Mesothelial cell of epicardium (in vitro differentiated cells): ENCODE measurements around the gene POP7. TPM values are rescaled to one million over a fixed set of nuclear protein-coding genes. Genes with fewer than 3 reads are reported as not detected.
"Not testable (repeated sequence)": the region's sequence is repeated elsewhere in the genome, so short reads cannot be mapped to it uniquely, and the experiment has no call there.

Experiments used
- DNase-seq, 2 experiments: peaks; one replicate each; pipeline ENCODE4 v3.0.0; 2021; ENCODE audit warnings: low spot score in 2 of 2; ENCODE audit not compliant: unreplicated experiment in 2 of 2
- H3K27ac Mint-ChIP-seq: 2 replicates; pipeline ENCODE4 v1.8.0; 2021; ENCODE audit warnings: mixed read lengths
- H3K27me3 Mint-ChIP-seq: 2 replicates; pipeline ENCODE4 v1.8.0; 2021; ENCODE audit warnings: low read depth, mixed read lengths
- H3K36me3 Mint-ChIP-seq: 2 replicates; pipeline ENCODE4 v1.8.0; 2021; ENCODE audit warnings: mixed read lengths
- H3K4me1 Mint-ChIP-seq: 2 replicates; pipeline ENCODE4 v1.8.0; 2021; ENCODE audit warnings: mixed read lengths
- H3K4me3 Mint-ChIP-seq: 2 replicates; pipeline ENCODE4 v1.8.0; 2021; ENCODE audit warnings: mild to moderate bottlenecking, moderate library complexity, mixed read lengths
- H3K9me3 Mint-ChIP-seq: 2 replicates; pipeline ENCODE4 v1.8.0; 2021; ENCODE audit warnings: mixed read lengths
- CTCF ChIP-seq: fragments of 200-600 bp; sonication (generic); IDR thresholded peaks from one replicate; pipeline ENCODE4 v1.5.0; 2021; ENCODE audit warnings: antibody characterized with exemption; ENCODE audit not compliant: unreplicated experiment
- total RNA-seq: library from RNA; stranded (reverse); gene quantifications from 3 replicates; pipeline ENCODE4 v1.2.1, GENCODE V29; 2021

Gene POP7
- total RNA-seq: 26.0 to 27.2 TPM (median 26.6 TPM) in 3 replicates

- H3K27me3 Mint-ChIP-seq: peaks cover 4% of the 10 kb centered on the region
Measured at GRCh38 chr7:100705753-100706671, at the start of gene POP7. Gene POP7, plus strand, starts transcription at chr7:100706121. Its CDS starts 710 bp downstream, at chr7:100706831.

GRCh38 chr7:100662194-100662776 is 43.6 kb upstream of the POP7 start:
- not testable (repeated sequence) for H3K36me3 Mint-ChIP-seq, H3K9me3 Mint-ChIP-seq, H3K4me3 Mint-ChIP-seq, H3K27ac Mint-ChIP-seq, DNase-seq, H3K4me1 Mint-ChIP-seq
- H3K27me3 Mint-ChIP-seq: peaks cover 35% of the 10 kb centered on the region

More at GRCh38 chr7:100705753-100706671, at the start of gene POP7:
- H3K4me1 Mint-ChIP-seq: peaks cover 12% of the 10 kb centered on the region
- peak within 1 kb of the TSS; percentile 92 for H3K4me3 Mint-ChIP-seq
- H3K36me3 Mint-ChIP-seq: no peaks in the 10 kb centered on the region
- no peaks in the 10 kb centered on the region for H3K9me3 Mint-ChIP-seq
- peak within 1 kb of the TSS; percentile 96 for H3K27ac Mint-ChIP-seq
- no peak for TF ChIP-seq CTCF
- peak; percentile 99 to 100 for DNase-seq

- Mint-ChIP-seq H3K27me3 (peaks cover 27% of the 10 kb centered on the region), H3K27ac (no peak overlapping the region), H3K4me3 (no peak overlapping the region), H3K36me3 (no peaks in the 10 kb centered on the region), H3K4me1 (no peaks in the 10 kb centered on the region), H3K9me3 (peaks cover 3% of the 10 kb centered on the region)
- DNase-seq: no peak
- TF ChIP-seq CTCF: no peak
Measured at GRCh38 chr7:100665168-100665726, 40.7 kb upstream of the POP7 start.

- Mint-ChIP-seq H3K36me3 (no peaks in the 10 kb centered on the region), H3K4me1 (no peaks in the 10 kb centered on the region), H3K4me3 (no peak overlapping the region), H3K27me3 (peaks cover 32% of the 10 kb centered on the region), H3K27ac (no peak overlapping the region), H3K9me3 (peaks cover 3% of the 10 kb centered on the region)
- TF ChIP-seq CTCF: no peak
- DNase-seq: no peak
Measured at GRCh38 chr7:100667331-100668068, 38.4 kb upstream of the POP7 start.

- Mint-ChIP-seq H3K4me1 (no peaks in the 10 kb centered on the region), H3K9me3 (peaks cover 3% of the 10 kb centered on the region), H3K36me3 (no peaks in the 10 kb centered on the region), H3K4me3 (no peak overlapping the region), H3K27me3 (peaks cover 32% of the 10 kb centered on the region), H3K27ac (no peak overlapping the region)
- no peak for DNase-seq
- no peak for TF ChIP-seq CTCF
Measured at GRCh38 chr7:100668069-100668449, 37.9 kb upstream of the POP7 start.

- H3K4me3 Mint-ChIP-seq, H3K36me3 Mint-ChIP-seq, H3K4me1 Mint-ChIP-seq, DNase-seq, H3K9me3 Mint-ChIP-seq, H3K27ac Mint-ChIP-seq: not testable (repeated sequence)
- peaks cover 32% of the 10 kb centered on the region for H3K27me3 Mint-ChIP-seq
Measured at GRCh38 chr7:100669106-100669505, 36.8 kb upstream of the POP7 start.
